HG03196 (cell line): ENCODE data around the gene VAV1.

Experiments
- ATAC-seq: cut with Tn5 transposase; IDR thresholded peaks from one replicate; pipeline ENCODE4 v1.9.1; 2021; ENCODE audit not compliant: unreplicated experiment

VAV1 gene, protein sequence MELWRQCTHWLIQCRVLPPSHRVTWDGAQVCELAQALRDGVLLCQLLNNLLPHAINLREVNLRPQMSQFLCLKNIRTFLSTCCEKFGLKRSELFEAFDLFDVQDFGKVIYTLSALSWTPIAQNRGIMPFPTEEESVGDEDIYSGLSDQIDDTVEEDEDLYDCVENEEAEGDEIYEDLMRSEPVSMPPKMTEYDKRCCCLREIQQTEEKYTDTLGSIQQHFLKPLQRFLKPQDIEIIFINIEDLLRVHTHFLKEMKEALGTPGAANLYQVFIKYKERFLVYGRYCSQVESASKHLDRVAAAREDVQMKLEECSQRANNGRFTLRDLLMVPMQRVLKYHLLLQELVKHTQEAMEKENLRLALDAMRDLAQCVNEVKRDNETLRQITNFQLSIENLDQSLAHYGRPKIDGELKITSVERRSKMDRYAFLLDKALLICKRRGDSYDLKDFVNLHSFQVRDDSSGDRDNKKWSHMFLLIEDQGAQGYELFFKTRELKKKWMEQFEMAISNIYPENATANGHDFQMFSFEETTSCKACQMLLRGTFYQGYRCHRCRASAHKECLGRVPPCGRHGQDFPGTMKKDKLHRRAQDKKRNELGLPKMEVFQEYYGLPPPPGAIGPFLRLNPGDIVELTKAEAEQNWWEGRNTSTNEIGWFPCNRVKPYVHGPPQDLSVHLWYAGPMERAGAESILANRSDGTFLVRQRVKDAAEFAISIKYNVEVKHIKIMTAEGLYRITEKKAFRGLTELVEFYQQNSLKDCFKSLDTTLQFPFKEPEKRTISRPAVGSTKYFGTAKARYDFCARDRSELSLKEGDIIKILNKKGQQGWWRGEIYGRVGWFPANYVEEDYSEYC

DNA sequence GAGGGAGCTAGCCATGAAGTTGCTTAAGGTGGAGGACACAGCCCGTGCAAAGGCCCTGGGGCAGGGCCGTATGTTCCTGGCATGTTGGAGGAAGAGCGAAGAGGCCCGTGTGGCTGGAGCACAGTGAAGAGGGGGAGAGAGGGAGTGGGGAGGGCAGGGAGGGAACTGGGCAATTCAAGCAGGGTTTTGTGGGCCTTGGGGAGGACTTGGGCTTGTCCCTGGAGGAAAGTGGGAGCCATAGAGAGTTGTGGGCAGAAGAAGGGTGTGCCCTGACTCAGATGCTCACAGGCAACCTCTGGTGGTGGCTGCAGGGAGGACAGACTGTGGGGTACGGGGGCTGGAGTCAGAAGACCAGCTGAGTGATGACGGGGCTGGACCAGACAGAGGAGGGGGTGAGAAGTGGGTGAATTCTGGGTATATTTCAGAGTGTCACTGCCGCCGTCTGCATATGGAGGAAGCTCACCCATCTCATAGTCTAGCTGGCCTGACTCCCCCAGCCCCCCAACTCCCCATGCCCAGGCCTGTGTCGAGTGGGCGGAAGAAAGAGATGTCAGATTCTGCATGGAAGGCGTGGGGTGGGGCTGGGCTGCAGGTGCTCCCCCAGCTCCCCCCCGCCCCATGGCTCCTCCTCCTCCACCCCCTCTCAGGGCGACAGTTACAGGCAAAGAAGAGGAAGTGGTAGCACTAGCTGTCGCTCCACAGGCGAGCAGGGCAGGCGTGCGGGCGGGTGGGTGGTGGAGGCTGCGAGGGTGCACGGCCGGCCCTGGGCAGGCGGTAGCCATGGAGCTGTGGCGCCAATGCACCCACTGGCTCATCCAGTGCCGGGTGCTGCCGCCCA lies at the start of gene VAV1:
Gene VAV1, plus strand, starts transcription at position 681 of the 838 bp plus-strand sequence. Its CDS starts 100 bp downstream, at position 781.
- ATAC-seq = no peak

DNA sequence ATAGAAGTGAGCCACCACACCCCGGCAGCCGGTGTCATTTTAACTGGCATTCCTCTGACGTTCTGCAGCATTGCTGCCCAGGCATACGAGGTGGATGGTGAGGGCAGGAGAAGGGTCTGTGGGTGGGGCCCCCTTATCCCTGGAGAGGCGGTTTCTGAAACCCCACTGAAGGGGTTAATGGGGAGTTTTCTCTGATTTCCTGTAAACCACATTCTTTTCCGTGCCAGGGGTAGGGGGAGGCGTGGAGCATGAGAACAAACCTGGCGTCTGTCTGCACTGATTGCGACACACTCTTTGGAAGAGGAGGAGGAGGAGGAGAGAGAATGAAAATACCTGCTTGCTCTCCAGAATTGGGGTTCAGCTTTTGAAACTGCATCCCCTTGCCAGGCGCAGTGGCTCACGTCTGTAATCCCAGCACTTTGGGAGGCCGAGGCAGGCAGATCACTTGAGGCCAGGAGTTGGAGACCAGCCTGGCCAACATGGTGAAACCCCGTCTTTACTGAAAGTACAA lies 49.3 kb upstream of the VAV1 start:
- ATAC-seq = no peak

DNA sequence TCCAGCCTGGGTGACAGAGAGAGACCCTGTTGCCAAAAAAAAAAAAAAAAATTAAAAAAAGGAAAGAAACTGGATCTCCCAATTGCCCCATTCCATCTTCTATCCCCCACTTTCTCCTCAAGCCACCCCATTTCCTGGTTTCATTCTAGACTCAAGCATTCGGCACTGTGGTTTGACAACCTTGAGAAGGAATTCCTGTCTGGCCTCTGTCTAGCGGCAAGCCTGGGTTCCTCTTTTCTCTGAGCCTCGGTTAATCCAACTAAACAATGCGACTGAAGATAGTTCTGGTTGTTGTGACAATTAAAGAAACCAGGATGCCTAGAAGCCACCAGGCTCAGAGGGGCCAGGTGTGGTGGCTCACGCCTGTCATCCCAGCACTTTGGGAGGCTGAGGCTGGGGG lies 48.8 kb upstream of the VAV1 start:
- no peak for ATAC-seq

DNA sequence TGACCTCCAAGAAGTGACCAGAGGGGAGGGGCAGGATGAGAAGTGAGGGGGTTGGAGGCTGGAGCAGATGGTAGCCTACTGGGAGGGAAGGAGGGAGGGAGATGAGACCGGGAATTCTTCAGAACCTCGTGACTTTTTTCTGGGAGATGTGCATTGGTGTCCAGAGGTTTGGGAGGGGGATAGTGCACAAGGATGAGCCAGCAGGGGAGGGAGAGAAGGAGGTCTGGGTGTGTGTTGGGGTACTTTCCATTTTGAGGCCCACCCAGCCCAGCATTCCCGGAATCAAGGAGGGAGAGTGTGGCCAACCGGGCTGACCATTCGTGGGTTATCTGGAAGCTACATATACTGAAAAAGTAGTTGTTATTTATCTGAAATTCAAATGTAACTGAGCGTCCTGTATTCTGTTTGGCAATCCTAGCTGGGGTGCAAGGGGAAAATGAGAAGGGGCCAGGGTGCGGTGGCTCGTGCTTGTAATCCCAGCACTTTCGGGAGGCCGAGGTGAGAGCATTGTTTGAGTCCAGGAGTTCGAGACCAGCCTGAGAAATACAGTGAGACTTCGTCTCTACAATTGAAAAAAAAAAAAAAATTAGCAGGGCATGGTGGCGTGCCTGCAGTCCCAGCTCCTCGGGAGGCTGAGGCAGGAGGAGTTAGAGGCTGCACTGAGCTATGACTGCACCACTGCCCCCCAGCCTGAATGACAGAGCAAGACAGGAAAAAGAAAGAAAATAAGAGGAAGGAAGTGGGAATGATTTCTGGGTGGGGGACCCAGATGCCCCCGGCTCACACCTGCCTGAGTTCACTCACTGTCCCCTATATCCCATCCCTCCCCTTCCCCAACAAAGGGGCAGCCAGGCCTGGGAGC lies 47.6 kb upstream of the VAV1 start:
- ATAC-seq = no peak

DNA sequence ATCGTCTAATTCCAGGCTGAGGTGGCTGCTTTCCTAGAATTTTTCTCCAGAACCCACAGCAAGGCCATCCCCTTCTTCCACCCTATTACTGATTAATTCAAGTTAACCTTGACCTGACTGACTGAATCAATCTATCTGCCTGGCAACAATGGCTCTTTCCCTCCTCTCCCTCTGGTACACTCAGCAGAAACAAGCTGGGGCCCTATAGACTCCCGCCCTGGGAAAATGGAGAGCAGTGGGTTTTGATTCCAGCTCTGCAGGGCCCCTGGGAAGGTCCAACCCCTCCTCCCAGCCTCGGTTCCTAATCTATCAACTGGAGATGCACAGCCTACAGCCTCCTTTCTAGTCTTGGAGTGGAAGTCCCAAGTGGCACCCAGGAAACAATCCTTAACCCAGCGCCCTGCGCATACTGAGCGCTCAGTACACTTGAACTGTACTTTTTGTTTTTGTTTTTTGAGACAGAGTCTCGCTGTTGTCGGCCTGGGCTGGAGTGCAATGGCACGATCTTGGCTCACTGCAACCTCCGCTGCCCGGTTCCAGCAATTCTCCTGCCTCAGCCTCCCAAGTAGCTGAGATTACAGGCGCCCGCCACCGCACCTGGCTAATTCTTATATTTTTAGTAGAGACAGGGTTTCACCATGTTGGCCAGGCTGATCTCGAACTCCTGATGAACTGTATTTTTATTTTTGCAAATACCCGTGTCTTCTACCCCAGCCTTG lies 46.8 kb upstream of the VAV1 start:
- ATAC-seq = no peak

DNA sequence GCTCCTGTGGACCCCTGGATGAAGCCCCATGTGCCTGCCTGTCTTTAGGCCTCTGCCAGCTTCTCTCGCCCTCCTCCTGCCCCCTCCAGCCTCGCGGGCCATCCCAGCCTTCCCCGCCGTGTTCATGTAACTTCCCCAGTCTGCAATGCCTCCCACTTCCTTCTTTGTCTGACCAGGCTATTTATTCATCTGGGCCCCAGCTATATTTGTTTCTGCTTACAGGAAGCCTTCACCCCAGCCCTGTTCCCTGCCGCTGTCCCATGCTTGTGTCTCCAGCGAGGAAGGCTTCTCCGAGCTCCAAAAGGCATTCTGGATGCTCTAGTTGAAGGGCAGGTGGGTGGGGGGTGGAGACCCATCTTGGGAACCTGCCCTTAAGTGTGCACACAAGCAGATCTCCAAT lies 44.2 kb upstream of the VAV1 start:
- ATAC-seq = no peak

DNA sequence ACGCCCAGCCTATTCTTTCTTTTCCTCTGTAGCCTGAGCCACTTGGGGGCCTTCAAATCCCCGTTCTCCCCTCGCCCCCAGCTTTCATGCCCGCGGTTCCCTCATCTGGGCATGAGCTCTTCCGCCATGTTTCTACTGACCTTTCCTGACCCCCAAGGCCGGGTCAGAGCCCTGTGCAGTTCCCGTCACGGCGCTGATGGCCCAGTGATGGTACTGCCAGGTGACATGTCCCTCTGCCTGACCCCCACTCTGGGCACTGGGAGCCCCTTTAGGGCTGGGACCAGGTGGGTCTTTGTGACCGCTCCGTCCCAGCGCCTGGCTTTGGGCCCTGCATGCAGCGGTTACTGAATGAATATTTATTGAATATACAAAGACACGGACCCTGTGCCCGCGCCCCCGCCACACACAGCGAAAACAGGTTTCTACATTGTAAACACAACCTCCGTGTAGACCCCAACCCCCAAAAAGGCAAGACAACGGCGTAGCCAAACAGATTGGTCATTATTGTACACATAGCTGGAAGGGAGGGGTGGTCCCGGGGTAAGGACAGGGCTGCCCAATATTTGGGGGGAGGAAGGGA lies 42.8 kb upstream of the VAV1 start:
- ATAC-seq = no peak

DNA sequence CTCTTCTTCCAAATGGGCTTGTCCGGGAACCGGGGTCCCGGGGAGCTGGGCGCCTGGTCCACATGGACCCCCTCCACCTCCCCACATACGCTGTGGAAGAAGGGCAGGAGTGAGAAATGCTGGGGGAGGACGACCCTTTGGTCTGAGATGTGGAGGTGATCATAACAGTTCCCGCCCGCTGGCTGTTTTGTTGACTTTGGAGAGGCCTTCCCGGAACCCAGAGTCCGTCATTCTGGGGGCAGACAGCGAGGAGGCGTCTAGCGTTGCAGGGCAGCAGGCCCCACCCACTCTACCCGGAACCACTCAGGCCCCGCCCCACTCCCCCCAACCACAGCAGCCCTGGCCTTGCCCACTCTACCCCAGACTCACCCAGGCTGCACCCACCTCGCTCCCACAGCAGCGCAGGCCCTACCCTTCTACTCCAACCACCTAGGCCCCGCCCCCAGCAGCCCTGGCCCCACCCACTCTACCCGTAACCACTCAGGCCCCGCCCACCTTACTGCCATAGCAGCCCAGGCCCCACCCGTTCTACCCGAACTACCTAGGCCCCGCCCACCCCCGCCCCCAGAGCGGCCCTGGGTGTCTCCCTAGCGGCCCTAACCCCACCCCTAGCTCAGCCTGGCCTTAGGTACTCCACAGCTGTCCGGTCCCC lies 42.2 kb upstream of the VAV1 start:
- ATAC-seq = no peak

DNA sequence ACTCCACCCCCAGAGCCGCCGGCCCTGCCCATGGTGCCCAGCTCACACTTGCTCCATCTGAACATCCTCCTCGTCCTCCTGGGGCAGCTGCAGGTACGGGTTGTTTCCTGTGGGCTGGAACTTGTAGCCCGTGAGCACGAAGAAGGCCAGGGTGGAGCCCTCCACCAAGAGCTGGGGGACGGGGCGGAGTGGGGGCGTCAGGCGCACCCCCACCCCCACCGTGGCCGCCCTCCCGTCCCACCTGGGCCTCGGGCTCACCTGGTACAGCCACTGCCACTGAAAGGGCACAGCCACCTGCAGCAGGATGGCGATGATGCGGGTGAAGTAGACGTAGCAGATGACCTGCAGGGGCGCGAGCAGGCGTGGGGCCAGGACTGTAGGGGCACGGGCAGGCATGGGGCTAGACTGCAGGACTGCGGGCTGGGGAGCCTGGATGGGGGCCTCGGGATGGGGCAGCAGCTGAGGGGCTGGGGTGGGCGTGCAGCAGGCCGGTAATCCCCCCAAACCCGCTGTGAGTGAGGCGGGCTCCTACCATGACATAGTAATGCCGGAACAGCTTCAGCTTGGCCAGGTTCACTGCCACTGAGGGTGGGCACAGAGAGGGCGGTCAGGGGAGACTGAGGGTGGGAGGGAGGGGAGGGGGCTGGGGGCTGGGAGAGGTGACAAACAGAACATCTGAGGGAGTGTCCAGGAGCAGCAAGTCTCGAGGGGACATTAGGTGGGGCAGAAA lies 41.4 kb upstream of the VAV1 start:
- ATAC-seq = no peak

DNA sequence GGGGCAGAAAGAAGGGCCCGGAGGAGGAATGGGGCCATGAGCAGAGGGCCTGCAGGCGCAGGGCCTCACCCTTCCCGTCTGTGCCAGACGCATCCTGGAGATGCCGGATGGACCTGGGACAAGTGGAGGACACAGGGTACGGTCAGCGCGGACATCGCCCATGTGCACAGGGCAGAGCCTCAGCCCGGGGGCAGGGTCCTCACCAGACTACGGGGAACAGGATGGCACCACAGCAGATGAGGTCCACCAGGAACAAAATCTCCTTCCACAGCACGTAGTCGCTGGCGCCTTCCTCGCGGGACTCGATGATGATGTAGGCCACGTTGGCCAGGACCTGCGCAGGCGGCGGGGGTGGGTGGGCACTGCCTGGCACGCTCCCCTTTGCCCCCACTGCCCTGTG lies 40.7 kb upstream of the VAV1 start:
- no peak for ATAC-seq

DNA sequence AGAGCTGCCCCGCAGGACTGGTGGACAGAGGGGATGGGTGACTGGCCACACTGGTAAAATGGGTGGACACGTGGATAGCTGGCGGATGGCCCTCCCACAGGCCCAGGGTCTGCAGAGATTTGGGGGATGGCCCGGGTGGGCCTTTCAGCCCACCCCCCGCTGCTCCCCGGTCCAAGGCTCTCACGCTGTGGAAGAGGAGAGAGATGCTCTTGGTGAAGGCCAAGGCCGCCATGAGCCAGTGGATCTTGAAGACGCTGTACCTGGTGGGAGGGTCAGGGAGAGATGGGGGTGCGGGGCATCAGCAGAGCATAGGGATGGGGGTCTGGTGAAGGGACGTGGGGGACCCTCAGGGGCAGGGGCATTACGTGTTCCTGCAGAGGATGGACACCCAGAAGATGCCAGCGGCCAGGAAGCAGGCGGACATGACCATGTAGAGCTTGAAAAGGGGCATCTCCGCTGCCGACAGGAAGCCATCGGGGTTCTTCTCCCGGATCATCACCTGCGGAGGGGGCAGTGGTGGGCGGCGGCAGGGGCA lies 39.6 kb upstream of the VAV1 start:
- no peak for ATAC-seq

DNA sequence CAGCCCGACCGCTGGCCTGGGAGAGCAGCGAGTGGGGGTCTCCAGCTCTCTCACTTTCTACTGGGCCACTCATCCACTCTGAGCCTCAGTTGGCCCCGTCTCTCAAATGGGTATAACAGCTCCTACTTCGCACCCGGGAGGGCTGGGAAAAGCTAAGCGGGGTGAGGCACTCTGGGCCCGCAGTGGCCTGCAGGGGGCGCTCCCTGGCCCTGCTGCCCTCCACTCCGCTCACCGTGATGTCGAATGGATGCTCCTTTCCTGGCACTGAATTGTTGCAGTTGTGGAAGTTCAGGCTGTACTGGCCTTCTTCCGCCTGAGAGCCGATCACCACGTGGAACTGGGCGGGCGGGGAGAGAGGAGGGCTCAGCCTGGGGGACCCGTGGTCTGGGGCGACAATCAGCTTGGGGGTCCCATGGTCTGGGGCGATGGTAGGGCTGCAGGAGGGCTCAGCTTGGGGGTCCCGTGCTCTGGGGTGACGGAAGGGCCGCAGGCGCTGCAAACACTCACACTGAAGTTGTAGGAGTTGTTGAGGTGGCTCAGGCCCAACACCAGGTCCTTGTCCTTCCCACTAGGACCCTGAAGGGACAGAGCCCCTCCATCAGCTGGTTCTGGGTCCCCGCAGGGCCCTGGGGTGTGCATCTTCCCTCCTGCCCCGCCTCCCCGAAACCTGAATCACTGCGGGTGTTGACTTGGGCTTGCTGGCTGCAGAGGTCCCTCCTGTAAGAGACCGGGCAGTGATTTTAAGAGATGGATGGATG lies 39.0 kb upstream of the VAV1 start:
- ATAC-seq = no peak

DNA sequence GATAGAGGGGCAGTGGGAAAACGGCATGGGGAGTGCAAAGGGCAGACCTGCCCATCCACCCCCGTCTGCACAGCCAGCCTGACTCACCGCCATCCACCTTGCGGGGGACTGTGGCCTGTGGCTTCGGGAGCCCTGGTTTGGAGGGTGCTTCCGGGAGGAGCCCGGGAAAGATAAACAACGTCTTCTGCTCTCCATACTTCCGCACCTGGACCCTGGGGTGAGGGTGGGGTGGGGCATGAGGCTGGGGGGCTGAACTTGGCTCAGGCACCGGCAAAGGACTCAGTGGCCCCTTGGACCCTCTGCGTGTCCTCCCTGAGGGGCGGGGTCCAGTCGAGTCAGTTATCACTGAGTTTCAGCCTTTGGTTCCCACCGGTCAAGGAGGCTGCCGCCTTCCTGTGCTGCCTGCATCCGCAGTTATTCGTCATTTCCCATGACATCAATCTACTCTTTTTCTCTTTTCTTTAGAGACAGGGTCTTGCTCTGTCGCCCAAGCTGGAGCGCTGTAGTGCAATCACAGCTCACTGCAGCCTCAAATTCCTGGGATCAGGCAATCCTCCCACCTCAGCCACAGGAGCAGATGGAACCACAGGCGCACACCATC lies 38.3 kb upstream of the VAV1 start:
- no peak for ATAC-seq

DNA sequence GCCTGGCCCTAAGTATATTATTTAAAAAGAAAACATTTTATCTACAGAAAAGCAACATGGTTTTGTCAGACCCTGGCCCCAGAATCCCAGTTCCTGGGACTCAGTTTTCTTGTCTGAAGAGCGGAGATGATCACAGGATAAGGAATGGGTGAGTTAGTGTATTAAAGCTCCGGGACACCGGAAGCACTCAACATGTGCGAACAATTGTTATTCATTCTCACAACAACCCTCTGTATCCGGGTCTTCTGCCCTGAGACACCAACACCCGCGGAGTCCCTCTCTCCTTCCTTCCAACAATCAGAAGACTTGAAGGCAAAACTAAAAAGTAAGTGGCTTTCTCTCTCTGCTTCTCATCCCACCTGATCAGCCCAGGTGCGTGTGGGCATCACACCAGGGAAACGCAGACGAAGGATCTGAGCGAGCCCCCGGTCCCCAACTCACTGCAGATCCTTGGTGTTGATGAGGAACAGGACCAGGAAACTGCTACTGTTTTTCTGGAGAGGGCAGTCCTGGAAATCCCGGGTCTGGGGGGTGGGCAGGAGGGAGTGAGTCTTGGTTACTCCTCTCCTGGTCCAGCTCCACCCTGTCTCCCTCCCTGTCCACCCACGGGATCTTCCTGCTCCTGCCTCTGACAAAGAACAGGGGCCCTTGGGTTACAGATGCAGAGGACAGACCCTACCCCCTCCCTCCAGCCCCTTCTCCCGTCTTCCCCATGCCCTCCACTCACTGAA lies 37.2 kb upstream of the VAV1 start:
- ATAC-seq = no peak

DNA sequence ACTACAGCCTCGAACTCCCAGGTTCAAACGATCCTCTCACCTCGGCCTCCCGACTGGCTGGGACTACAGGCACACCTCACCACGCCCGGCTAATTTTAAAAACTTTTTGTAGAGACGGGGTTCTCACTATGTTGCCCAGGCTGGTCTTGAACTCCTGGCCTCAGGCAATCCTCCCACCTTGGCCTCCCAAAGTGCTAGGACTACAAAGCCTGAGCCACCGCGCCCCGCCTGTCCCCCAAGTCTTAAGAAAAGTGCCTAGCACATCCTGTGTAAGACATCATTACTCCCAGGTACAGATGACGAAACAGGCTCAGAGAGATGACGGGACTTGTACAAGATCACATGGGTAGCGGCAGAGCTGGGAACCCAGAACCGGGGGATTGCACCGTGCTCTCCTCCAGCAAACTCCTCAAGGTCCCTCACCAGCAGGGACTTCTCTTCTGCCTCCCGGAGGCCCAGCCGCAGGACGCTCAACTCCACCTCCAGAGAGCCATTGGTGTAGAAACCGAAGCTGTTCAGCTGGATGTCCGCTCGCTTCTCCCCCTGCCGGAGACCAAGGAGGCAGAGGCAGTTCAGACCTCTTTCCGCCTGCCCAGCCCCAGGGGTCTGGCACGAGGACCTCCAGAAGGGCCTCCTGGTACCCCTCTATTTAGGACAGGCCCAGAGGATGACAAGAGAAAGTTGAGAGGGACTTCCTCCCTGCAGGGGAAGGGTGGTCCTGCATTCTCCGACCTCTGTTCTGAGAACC lies 36.2 kb upstream of the VAV1 start:
- no peak for ATAC-seq
